SK-N-SH treated with all-trans-retinoic acid at 6 μM for 48 hours (cell line): ENCODE data around the gene AKNA.

Experiments
- ESRRG ChIP-seq: fragments of 250-450 bp; sonication (Bioruptor Pico); IDR thresholded peaks from 2 replicates; pipeline ENCODE4 v1.6.1; 2021; ENCODE audit warnings: mild to moderate bottlenecking
- TF ChIP-seq, protein P1 (sequence below): fragments of 250-450 bp; sonication (Bioruptor Pico); IDR thresholded peaks from 2 replicates; pipeline ENCODE4 v1.5.0; 2020; ENCODE audit warnings: mild to moderate bottlenecking, moderate library complexity

DNA sequence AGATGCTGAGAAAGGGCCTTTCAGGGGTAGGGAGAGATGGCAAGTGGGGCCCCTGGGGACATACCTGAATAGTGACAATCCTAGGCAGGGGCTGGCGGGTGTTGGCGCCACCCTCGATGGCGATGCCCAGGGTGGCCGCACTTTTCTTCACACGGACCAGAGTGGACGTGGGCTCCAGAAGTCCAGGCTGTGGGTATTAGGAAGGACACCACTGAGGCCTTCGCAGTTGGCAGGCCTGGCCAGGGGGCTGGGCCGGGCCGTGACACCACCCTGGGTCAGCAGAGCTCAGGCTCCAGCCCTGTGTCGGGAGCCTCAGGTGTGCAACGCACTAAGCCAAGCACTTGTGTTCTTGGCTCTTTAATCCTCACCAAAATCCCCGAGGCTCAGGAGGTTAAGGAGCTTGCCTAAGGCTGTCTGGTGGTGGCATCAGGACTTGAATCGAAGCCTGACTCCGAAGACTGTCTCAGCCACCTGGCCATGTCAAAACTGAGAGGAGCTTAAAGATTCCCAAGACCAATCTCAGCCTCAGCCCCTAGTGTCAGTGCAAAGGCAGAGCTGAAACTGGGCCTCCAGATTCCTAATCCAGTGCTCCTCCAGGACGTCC is 15.5 kb upstream of the AKNA start:
- TF ChIP-seq, protein P1, sequence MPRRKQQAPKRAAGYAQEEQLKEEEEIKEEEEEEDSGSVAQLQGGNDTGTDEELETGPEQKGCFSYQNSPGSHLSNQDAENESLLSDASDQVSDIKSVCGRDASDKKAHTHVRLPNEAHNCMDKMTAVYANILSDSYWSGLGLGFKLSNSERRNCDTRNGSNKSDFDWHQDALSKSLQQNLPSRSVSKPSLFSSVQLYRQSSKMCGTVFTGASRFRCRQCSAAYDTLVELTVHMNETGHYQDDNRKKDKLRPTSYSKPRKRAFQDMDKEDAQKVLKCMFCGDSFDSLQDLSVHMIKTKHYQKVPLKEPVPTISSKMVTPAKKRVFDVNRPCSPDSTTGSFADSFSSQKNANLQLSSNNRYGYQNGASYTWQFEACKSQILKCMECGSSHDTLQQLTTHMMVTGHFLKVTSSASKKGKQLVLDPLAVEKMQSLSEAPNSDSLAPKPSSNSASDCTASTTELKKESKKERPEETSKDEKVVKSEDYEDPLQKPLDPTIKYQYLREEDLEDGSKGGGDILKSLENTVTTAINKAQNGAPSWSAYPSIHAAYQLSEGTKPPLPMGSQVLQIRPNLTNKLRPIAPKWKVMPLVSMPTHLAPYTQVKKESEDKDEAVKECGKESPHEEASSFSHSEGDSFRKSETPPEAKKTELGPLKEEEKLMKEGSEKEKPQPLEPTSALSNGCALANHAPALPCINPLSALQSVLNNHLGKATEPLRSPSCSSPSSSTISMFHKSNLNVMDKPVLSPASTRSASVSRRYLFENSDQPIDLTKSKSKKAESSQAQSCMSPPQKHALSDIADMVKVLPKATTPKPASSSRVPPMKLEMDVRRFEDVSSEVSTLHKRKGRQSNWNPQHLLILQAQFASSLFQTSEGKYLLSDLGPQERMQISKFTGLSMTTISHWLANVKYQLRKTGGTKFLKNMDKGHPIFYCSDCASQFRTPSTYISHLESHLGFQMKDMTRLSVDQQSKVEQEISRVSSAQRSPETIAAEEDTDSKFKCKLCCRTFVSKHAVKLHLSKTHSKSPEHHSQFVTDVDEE, result no peak
- no peak for TF ChIP-seq ESRRG
